GM18499 (cell line): Measurements from ENCODE around the gene PKD1.

Experiments used
- ATAC-seq: cut with Tn5 transposase; IDR thresholded peaks from one replicate; pipeline ENCODE4 v1.9.1; 2021; ENCODE audit warnings: moderate number of reproducible peaks; ENCODE audit not compliant: insufficient read depth, unreplicated experiment

PKD1 gene

GRCh38 chr16:2040787-2041522 lies 94.7 kb downstream of the PKD1 start:
- no peak for ATAC-seq

GRCh38 chr16:2040041-2040786 lies 95.5 kb downstream of the PKD1 start:
- no peak for ATAC-seq

GRCh38 chr16:2039274-2040031 lies 96.2 kb downstream of the PKD1 start:
- no peak for ATAC-seq
